SK-N-SH (cell line): ENCODE data around the gene UBE3B.

Source experiments
- CTCF ChIP-seq: fragments of 200-600 bp; sonication (generic); IDR thresholded peaks from 2 replicates; pipeline ENCODE4 v1.6.1; 2017; ENCODE audit warnings: antibody characterized with exemption, mild to moderate bottlenecking, moderate library complexity
- EZH2phosphoT487 ChIP-seq: fragments of 200-600 bp; sonication (generic); IDR thresholded peaks from 2 replicates; pipeline ENCODE4 v1.6.1; 2017; ENCODE audit warnings: low read depth, mixed run types, mild to moderate bottlenecking, antibody characterized with exemption, moderate library complexity, borderline replicate concordance
- REST ChIP-seq: IDR thresholded peaks from 2 replicates; pipeline ENCODE4 v1.6.1; 2012; ENCODE audit warnings: mild to moderate bottlenecking, low read depth, low read length, moderate library complexity

- no peak for TF ChIP-seq CTCF
- no peak for TF ChIP-seq REST
- TF ChIP-seq EZH2phosphoT487: no peak
Measured at GRCh38 chr12:109534456-109534855, 57.0 kb downstream of the UBE3B start.
